ENCODE measurements around the gene SLC25A51. TPM values are rescaled to one million over a fixed set of nuclear protein-coding genes. Genes with fewer than 3 reads are reported as not detected.
A peak's percentile ranks its signal among the peaks of the same experiment; 100 is the strongest.

SLC25A51 gene
- total RNA-seq, 1 donor from 2014 or later, result 63.7 TPM

DNA sequence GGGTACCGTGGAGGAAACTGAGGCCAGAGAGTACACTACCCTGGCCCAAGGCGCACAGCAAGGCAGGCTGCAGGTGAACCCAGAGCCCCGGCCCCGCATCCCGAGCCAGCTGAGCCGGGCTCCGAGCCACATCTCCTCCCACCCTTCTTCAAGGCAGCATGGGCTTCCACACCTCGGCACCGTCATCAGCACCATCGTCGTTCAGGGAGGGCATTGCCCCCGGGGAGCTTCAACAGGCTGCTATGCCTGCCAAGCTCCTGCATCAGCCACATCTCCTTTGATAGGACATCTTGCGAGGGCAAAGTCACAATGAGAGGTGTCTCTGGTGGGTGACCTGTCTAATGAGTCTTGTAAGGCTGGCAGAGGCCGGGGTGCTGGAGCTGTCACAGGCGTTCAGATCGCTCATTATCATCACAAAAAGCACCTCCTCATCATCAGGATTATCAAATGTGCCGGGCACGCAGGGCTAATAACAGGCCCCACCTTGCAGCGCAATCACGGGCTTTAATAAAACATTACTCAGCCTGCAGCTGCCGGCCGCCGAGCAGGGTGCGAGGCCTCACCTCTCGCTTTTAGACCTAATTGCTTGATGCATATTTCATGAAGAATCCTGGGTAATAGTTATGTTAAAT is 20.0 kb upstream of the SLC25A51 start:
- FAIRE-seq, result no peak
- Histone ChIP-seq H3K36me3 (ENCODE audit: control insufficient read depth, insufficient read depth, low read length) (peaks cover 6% of the 10 kb centered on the region), H3K4me3 (ENCODE audit: low read depth, low read length) (no peak overlapping the region), H3K27me3 (ENCODE audit: control insufficient read depth, insufficient read depth, low read length) (no peaks in the 10 kb centered on the region)
- DNase-seq (ENCODE audit: low read depth), result no peak
- TF ChIP-seq, protein P1, sequence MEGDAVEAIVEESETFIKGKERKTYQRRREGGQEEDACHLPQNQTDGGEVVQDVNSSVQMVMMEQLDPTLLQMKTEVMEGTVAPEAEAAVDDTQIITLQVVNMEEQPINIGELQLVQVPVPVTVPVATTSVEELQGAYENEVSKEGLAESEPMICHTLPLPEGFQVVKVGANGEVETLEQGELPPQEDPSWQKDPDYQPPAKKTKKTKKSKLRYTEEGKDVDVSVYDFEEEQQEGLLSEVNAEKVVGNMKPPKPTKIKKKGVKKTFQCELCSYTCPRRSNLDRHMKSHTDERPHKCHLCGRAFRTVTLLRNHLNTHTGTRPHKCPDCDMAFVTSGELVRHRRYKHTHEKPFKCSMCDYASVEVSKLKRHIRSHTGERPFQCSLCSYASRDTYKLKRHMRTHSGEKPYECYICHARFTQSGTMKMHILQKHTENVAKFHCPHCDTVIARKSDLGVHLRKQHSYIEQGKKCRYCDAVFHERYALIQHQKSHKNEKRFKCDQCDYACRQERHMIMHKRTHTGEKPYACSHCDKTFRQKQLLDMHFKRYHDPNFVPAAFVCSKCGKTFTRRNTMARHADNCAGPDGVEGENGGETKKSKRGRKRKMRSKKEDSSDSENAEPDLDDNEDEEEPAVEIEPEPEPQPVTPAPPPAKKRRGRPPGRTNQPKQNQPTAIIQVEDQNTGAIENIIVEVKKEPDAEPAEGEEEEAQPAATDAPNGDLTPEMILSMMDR (IDR thresholded peaks at IDR 0.05; ENCODE audit: insufficient read depth, low read length, severe bottlenecking), result no peak

DNA sequence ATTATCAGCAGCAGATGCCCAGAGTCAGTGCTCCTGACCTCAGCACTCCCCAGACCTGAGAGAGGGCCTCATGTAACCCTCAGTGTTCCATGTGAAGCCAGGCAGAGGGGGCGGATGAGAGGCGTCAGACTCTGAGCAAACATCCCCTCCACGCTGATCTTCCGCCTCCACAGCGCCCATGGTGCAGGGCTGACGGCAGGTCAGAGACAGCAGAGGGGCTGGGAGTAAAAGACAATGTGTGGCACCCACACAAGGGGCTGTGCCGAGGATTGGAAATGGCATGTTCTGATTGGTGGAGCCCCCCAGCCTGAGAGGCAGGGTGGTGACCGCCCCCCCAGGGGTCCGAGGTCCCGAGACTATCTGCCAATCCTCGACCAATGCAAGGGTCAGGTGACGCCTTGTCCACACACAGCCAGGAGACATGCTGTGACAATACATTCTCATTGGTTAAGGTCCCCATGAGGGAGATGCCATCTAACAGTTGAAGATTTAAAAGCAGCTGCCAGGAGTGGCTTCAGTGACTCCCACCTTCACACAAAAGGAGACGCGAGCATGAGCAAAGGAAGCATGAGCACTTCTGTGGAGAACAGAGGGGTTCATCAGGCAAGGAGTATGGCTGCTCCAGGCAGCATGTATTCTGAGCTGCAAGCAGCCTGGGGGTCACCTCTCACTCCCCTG is 19.3 kb upstream of the SLC25A51 start:
- FAIRE-seq (no peak), DNase-seq (ENCODE audit: low read depth) (no peak)
- no peaks in the 10 kb centered on the region for H3K27me3 ChIP-seq (ENCODE audit: control insufficient read depth, insufficient read depth, low read length)
- H3K4me3 ChIP-seq (ENCODE audit: low read depth, low read length), result no peak overlapping the region
- TF ChIP-seq, protein P1 (IDR thresholded peaks at IDR 0.05; ENCODE audit: insufficient read depth, low read length, severe bottlenecking), result no peak
- H3K36me3 ChIP-seq (ENCODE audit: control insufficient read depth, insufficient read depth, low read length), result peaks cover 9% of the 10 kb centered on the region

DNA sequence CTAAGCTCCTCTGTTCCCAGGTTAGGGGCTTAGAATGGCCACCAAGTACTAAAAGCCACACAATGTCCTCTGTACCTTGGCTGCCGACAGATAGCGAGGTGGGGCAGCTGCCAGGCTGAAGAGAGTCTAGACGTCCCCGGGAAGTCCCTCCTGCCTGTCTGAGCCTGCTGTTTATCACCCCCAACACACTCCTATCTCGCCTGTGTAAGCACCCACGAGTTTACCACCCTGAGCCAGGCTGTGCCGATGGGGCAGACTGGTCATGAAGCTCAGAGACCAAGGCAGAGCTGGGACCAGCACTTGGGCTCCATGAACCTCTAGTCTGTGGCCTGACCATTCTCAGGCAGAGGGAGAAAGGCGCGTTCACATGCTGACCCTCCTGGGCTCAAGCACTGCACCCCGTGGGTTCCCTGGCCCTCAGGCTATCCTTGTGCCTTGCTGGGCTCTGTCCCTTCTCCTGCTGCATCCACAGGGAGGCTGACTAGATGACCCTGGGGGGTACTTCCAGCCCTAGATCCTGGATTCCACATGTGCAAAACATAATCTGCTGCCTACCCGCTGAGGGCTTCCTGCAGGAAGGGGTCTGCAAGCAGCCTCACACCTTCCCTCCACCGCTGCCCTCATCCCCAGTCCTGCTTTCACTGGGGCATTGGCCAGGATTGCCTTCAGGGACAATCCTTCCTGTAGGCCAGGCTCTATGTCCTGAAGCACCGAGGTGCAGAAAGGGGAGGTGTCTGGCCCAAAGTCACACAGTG is 18.6 kb upstream of the SLC25A51 start:
- FAIRE-seq, result no peak
- TF ChIP-seq, protein P1 (IDR thresholded peaks at IDR 0.05; ENCODE audit: insufficient read depth, low read length, severe bottlenecking), result no peak
- Histone ChIP-seq H3K36me3 (ENCODE audit: control insufficient read depth, insufficient read depth, low read length) (peaks cover 13% of the 10 kb centered on the region), H3K4me3 (ENCODE audit: low read depth, low read length) (no peak overlapping the region), H3K27me3 (ENCODE audit: control insufficient read depth, insufficient read depth, low read length) (no peaks in the 10 kb centered on the region)
- peak; percentile 64 for DNase-seq (ENCODE audit: low read depth)

DNA sequence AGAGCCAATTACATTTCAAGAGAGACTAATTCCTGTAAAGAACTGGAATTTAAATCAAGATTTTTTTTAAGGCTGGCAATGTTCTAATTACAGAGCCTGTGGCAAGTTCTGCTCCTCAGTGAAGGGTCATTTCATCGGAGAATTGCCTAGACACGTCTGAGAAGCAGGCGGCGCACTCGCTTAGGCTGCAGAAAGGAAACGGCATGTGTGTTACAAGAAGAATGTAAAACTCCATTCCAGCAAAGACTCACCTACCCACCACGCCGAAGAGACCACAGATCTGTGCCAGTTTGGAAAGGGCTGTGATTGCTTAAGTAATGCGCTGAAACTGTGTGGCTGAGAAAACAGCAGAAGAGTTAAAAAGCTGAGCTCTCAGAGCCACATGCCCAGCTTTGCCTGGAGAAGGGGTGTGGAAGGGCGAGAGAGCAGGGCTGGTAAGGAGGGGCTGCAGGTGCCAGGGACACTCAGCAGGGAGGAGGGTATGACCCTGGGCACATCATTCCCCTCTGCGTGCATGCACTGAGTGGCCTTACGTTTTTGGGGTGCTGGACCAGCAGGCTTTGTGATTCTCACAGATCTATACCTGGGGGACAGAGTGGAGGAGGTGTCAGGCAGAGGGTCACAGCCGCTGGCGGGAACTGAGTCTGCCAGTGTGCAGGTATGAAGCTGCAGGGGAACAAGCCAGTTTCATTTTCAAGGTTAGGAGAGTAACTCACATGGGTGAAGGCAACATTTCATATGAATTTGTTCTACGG is 17.8 kb upstream of the SLC25A51 start:
- H3K27me3 ChIP-seq (ENCODE audit: control insufficient read depth, insufficient read depth, low read length), result no peaks in the 10 kb centered on the region
- FAIRE-seq, result peak; percentile 32
- TF ChIP-seq, protein P1 (IDR thresholded peaks at IDR 0.05; ENCODE audit: insufficient read depth, low read length, severe bottlenecking), result peak; percentile 71
- peaks cover 13% of the 10 kb centered on the region for H3K36me3 ChIP-seq (ENCODE audit: control insufficient read depth, insufficient read depth, low read length)
- DNase-seq (ENCODE audit: low read depth), result peak; percentile 88
- no peak overlapping the region for H3K4me3 ChIP-seq (ENCODE audit: low read depth, low read length)

DNA sequence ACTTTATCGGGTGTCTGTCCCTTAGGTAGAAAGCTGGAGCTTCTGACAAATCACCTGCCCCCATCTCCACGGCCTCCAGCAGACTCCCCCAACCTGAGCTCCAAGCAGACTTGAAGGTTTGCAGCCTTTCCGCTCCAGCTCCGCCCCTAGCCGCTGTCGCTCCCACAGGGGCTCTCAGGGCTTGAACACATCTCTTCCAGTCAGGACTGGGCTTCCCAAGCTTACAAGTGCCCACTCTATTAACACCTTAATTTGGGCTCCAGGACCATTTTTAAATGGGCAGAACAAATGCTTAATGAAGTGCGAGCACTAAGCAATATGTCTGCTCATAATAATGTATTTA is 17.2 kb upstream of the SLC25A51 start:
- no peaks in the 10 kb centered on the region for H3K27me3 ChIP-seq (ENCODE audit: control insufficient read depth, insufficient read depth, low read length)
- peaks cover 13% of the 10 kb centered on the region for H3K36me3 ChIP-seq (ENCODE audit: control insufficient read depth, insufficient read depth, low read length)
- DNase-seq (ENCODE audit: low read depth), result no peak
- TF ChIP-seq, protein P1 (IDR thresholded peaks at IDR 0.05; ENCODE audit: insufficient read depth, low read length, severe bottlenecking), result no peak
- no peak overlapping the region for H3K4me3 ChIP-seq (ENCODE audit: low read depth, low read length)
- no peak for FAIRE-seq

Data from bronchial epithelial cell (primary cell).